H1 (cell line): ENCODE results near the gene TRPM1. TPM values are rescaled to one million over a fixed set of nuclear protein-coding genes. Genes with fewer than 3 reads are reported as not detected.

Experiments used
- EP300 ChIP-seq, 2 experiments: IDR thresholded peaks; 1 replicate in 1 of 2; 2 replicates in 1 of 2; pipeline ENCODE4 v1.6.1; 2011 to 2012; ENCODE audit warnings: low read depth in 2 of 2, low read length in 2 of 2, mild to moderate bottlenecking in 2 of 2, borderline replicate concordance in 1 of 2, inconsistent platforms in 1 of 2, moderate library complexity in 1 of 2
- GTF2F1 ChIP-seq: IDR thresholded peaks from 2 replicates; pipeline ENCODE4 v1.6.1; 2012; ENCODE audit warnings: low read depth, low read length, improper control_type of control experiment, borderline replicate concordance
- POLR2AphosphoS5 ChIP-seq: IDR thresholded peaks from 2 replicates; pipeline ENCODE4 v1.6.1; 2011; ENCODE audit warnings: low read depth, low read length
- polyA plus RNA-seq, 7 experiments: library from polyadenylated mRNA; depleted of rRNA in 3 of 7; stranded (reverse) in 5 of 7; unstranded in 2 of 7; fragments of >200 nt in 5 of 7; fragments of 200-250 nt in 2 of 7; gene quantifications; 1 replicate in 5 of 7; 2 replicates in 1 of 7; 4 replicates in 1 of 7; pipeline versions ENCODE4 v1.2.1 to v1.2.3, GENCODE V29; 2011 to 2013; ENCODE audit warnings: missing spikeins in 2 of 7, mixed read lengths in 2 of 7
- total RNA-seq: library from RNA; stranded (reverse); fragmentation: NEBNext Ultra II Directional; extraction: Animal tissue kit (Norgen Biotek cat#: 25700); gene quantifications from 2 replicates; pipeline ENCODE4 v1.2.1, GENCODE V29; 2021
- TF ChIP-seq, protein P1 (sequence below): IDR thresholded peaks from 2 replicates; pipeline ENCODE4 v1.6.1; 2011; ENCODE audit warnings: low read depth, mild to moderate bottlenecking, low read length; ENCODE audit not compliant: insufficient read depth

The TRPM1 gene
- total and polyA plus RNA-seq, 2 of the 8 experiments (the other 6 are each of a cell fraction or from before 2014, with no cell fraction given) = 0.05 TPM; not detected in 1

DNA sequence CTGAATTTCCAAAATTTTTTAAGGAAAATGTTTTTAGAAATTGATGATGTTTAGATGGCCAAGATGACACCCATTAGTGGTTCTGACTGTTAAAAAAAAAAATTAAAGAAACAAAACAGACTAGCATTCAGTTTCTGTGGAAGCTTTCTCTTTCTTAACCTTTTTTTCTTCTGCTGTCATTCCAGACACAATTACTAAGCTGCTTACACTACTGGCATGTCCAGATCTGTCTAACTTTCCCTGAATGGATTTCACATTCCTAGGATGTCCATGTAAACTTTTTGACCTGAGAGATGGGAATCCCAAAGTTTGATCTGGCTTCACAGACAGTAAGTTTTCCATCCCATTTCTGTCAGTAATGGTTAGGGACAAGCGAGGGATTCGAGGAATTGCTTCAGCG, 99.8 kb downstream of the TRPM1 start (continued):
- TF ChIP-seq GTF2F1 = no peak
- TF ChIP-seq, protein P1, sequence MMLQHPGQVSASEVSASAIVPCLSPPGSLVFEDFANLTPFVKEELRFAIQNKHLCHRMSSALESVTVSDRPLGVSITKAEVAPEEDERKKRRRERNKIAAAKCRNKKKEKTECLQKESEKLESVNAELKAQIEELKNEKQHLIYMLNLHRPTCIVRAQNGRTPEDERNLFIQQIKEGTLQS = no peak
- no peak for TF ChIP-seq POLR2AphosphoS5
- no peak for TF ChIP-seq EP300 (IDR thresholded peaks at IDR 0.05; ENCODE audit: borderline replicate concordance in 1 of 2, low read depth in 2 of 2, low read length in 2 of 2)
- TF ChIP-seq, all 59 proteins: peak for 0
